Mucosa of rectum (tissue), 2 donors: ENCODE results near the gene EEFSEC.

Experiments used
- H3K27ac ChIP-seq, 2 donors: one replicate each; pipeline ENCODE4 v1.7.0; 2013; ENCODE audit warnings: inconsistent platforms in 2 of 2, low read depth in 2 of 2, low read length in 2 of 2
- H3K27me3 ChIP-seq, 2 donors: one replicate each; pipeline ENCODE4 v1.7.0; 2013; ENCODE audit warnings: low read length in 2 of 2; ENCODE audit not compliant: control insufficient read depth in 2 of 2, insufficient read depth in 2 of 2
- H3K36me3 ChIP-seq, 2 donors: one replicate each; pipeline ENCODE4 v1.7.0; 2013; ENCODE audit warnings: low read length in 2 of 2; ENCODE audit not compliant: control insufficient read depth in 2 of 2, insufficient read depth in 2 of 2
- H3K4me1 ChIP-seq, 2 donors: one replicate each; pipeline ENCODE4 v1.7.0; 2013; ENCODE audit warnings: low read length in 2 of 2, mild to moderate bottlenecking in 1 of 2; ENCODE audit not compliant: control insufficient read depth in 2 of 2, insufficient read depth in 2 of 2
- H3K4me3 ChIP-seq, 2 donors: one replicate each; pipeline ENCODE4 v1.7.0; 2013; ENCODE audit warnings: low read length in 2 of 2
- H3K9ac ChIP-seq, 2 donors: one replicate each; pipeline ENCODE4 v1.7.0; 2013; ENCODE audit warnings: low read length in 2 of 2, low read depth in 1 of 2, mild to moderate bottlenecking in 1 of 2
- H3K9me3 ChIP-seq, 2 donors: one replicate each; pipeline ENCODE4 v1.7.0; 2013; ENCODE audit warnings: low read length in 2 of 2; ENCODE audit not compliant: control insufficient read depth in 2 of 2
- donor health status: healthy.
- donor health status: Normal muscosa, but diverticular disease.

EEFSEC gene

DNA sequence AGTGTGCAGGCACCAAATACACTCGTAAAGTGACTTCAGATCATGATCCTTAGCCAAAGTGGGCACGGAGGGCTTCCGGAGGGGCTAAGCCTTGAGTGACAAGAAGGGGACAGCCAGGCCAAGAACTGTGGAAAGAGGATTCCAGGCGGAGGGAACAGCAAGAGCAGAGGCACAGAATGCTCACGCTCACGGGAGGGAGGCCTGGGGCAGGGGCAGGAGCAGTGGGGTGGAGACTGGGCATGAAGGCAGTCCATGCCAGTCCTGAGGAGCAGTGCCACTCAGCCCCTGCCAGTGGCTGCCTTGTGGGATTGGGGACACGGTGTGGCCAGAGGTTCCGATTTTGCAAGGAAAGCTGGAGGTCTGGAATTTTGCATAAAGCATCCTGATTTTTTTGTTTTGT lies 277.4 kb downstream of the EEFSEC start:
- H3K9me3 ChIP-seq, result no peaks in the 10 kb centered on the region
- H3K4me1 ChIP-seq, result peaks cover 0 to 4% of the 10 kb centered on the region in 2 donors
- H3K27me3 ChIP-seq, result peaks cover 30 to 39% of the 10 kb centered on the region in 2 donors
- H3K27ac ChIP-seq, result no peak overlapping the region
- H3K4me3 ChIP-seq, result no peak overlapping the region
- H3K36me3 ChIP-seq, result no peaks in the 10 kb centered on the region
- no peak overlapping the region for H3K9ac ChIP-seq

DNA sequence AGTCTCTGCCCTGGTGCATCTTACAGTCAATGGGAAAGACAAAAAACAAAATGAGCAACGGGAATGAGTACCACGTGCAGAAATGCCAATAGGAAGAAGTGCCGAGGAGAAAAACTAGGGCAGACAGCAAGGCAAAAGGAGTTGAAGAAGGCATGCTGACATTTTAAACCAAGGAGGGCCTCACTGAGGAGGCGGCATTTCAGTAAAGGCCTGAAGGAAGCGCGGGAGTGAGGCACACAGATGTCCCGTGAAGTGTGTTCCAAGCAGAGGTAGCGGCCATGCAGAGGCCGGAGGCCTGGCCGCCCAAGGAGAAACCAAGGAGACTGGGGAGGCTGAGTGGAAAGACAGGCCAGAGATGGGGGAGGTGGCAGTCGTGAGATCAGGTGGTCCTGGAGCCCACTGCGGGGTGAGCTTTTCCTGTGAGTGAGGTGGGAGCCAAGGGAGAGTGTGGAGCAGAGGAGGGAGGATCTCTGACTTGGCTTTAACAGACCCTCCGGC lies 278.6 kb downstream of the EEFSEC start:
- H3K27me3 ChIP-seq, result peaks cover 35 to 45% of the 10 kb centered on the region in 2 donors
- no peaks in the 10 kb centered on the region for H3K9me3 ChIP-seq
- H3K9ac ChIP-seq, result no peak overlapping the region
- H3K36me3 ChIP-seq, result no peaks in the 10 kb centered on the region
- no peak overlapping the region for H3K4me3 ChIP-seq
- no peak overlapping the region for H3K27ac ChIP-seq
- H3K4me1 ChIP-seq, result no peaks in the 10 kb centered on the region

DNA sequence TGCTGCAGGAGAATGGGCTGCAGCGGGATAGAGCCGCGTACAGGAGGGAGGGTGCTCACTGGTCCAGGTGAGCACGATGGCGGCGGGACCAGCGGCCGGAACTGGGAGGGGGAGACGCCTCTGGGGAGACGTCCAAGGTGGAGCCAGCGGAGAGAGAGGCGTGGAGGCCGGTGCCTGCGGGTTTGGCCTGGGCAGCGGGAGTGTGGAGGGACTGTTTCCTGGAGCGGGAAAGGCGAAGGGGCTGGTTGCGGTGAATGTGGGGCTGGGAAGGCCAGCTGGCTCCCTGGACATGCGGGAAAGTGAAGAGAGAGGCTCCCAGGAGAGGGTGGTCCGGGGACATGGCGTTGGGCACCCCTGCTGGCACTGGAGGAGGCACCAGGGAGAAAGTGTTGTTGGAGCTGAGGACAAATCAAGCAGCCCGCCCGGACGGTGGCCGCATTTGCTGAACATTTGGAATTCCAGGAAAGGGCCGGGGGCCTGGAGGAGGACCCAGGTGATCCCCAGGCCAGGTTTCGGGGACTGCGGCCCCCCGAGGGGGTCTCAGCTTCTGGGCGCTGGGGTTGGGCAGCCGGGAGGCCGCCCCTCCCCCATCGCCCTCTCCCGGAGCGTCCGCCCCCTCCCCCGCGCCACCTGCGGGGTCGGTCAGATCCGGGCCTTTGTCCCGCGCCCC lies 279.2 kb downstream of the EEFSEC start:
- no peaks in the 10 kb centered on the region for H3K4me1 ChIP-seq
- peaks cover 34 to 45% of the 10 kb centered on the region in 2 donors for H3K27me3 ChIP-seq
- H3K9me3 ChIP-seq, result no peaks in the 10 kb centered on the region
- no peak overlapping the region for H3K9ac ChIP-seq
- no peak overlapping the region for H3K27ac ChIP-seq
- H3K36me3 ChIP-seq, result no peaks in the 10 kb centered on the region
- no peak overlapping the region for H3K4me3 ChIP-seq

DNA sequence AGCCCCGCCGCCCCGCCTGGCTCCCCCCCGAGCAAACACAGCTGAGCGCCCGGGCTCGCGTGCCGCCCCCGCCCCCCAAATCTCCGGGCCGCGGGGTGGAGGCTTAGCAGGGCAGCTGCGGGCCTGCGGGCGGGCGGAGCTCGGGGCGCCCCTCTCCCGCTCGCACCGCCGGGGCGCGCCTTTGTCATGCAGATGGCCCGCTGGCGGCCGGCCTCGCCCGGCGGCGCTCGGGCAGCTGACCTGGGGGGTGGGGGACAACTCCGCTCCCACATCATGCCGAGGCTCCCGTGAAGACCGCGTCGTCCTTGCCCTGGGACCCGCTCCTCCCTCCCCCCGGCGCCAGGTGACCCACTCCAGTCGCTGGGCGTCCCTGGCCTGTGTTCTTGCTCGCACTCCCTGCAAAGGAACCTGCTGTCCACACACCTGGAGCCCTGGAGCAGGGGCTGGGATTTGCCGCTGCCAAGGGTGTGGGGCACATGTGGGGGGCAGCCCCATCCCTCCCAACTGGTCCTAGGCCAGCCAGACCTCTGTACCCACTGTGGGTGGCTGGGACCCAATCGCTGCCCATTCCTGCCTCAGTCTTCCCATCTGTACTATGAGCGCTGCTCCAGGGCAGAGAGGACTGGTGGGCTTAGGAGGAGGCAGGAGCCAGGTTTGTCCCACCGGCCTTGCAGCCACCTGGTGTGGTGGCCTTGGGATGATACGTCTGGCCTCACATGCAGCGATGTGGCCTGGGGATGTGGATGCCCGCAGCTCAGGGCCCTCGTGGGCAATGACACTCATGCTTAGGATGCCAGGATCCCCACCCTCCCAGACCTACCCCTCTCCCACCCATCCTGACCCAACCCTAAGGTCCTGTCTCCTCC lies 279.9 kb downstream of the EEFSEC start:
- Histone ChIP-seq H3K9me3 (no peaks in the 10 kb centered on the region), H3K9ac (no peak overlapping the region), H3K27me3 (peaks cover 34 to 43% of the 10 kb centered on the region in 2 donors), H3K4me3 (no peak overlapping the region), H3K4me1 (no peaks in the 10 kb centered on the region), H3K27ac (no peak overlapping the region), H3K36me3 (no peaks in the 10 kb centered on the region)

DNA sequence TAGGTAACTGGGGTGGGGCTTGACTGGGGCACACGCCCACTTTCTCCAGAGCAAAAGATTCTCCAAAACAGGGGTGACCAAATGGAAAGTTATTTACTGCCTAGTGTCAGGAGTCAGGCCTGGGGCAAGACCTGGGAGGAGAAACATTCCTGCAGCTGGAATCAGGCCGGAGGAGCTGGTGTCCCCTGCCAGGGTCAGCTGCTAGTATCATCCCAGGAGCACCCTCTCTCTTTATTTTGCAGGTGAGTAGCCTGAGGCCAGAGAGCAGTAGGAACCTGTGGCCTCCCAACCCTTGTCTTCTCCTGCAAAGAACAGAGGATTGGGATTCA lies 280.5 kb downstream of the EEFSEC start:
- peaks cover 36 to 41% of the 10 kb centered on the region in 2 donors for H3K27me3 ChIP-seq
- H3K9me3 ChIP-seq, result no peaks in the 10 kb centered on the region
- H3K9ac ChIP-seq, result no peak overlapping the region
- no peak overlapping the region for H3K27ac ChIP-seq
- H3K4me3 ChIP-seq, result no peak overlapping the region
- H3K36me3 ChIP-seq, result no peaks in the 10 kb centered on the region
- no peaks in the 10 kb centered on the region for H3K4me1 ChIP-seq

DNA sequence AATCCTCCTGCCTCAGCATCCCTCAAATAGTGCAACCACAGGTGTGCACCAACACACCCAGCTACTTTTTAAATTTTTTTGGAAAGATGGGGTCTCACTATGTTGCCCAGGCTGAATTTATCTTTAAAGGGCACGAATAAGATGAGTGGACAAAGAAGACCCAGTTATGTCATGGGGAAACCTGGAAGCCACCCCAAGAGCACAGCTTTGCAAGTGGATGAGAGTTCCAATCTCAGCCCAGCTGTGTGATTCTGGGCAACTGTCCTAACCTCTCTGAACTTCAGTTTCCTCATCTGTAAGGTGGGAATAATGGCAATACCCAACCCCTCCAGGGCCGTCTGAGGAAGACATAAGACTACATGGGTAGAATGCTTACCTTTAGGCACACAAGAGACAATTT lies 281.2 kb downstream of the EEFSEC start:
- H3K9ac ChIP-seq, result no peak overlapping the region
- H3K27me3 ChIP-seq, result peaks cover 36 to 44% of the 10 kb centered on the region in 2 donors
- H3K9me3 ChIP-seq, result no peaks in the 10 kb centered on the region
- no peaks in the 10 kb centered on the region for H3K4me1 ChIP-seq
- no peaks in the 10 kb centered on the region for H3K36me3 ChIP-seq
- H3K27ac ChIP-seq, result no peak overlapping the region
- no peak overlapping the region for H3K4me3 ChIP-seq

DNA sequence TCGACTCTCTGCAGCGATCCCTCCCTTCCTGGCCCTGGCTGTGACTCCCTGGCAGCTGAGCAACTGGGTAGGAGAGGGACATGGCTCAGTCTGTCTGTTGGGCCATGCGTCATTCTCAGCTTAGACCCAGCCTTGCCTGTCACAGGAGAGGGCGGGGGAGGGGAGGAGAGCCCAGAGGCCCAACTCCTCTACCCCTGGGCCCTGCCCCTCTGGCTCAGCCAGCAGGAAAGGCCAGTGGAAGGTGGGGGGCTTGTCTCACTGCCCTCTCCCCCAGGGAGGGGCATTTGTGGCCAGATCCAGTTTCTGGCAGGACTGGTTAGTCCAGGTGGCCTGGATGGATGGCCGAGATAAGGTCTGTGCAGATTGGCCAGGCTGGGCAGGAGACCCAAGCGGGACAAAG lies 281.8 kb downstream of the EEFSEC start:
- Histone ChIP-seq H3K9me3 (no peaks in the 10 kb centered on the region), H3K36me3 (no peaks in the 10 kb centered on the region), H3K4me3 (no peak overlapping the region), H3K27ac (no peak overlapping the region), H3K9ac (no peak overlapping the region), H3K4me1 (no peaks in the 10 kb centered on the region), H3K27me3 (peaks cover 36 to 44% of the 10 kb centered on the region in 2 donors)

DNA sequence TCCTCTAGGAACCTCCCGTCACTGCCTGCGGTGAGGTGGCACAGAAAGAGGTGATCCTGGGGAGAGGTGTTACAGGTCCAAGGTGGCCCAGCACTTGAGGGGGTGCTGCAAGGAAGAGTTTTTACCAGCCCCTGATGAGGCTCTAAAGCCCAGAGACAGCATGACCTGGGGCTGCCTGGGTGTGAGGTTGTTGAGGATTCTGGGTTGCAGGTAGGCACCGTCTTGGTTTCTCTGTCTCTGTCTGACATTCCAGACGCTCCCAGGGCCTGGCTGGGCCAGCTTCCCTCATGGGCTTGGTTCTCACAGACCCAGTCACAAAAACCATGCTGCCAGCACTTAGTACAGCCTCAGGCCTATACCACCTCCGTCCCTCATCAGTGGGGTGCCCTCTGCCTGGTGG lies 282.3 kb downstream of the EEFSEC start:
- H3K36me3 ChIP-seq, result no peaks in the 10 kb centered on the region
- no peak overlapping the region for H3K4me3 ChIP-seq
- H3K4me1 ChIP-seq, result no peaks in the 10 kb centered on the region
- H3K27me3 ChIP-seq, result peaks cover 32 to 39% of the 10 kb centered on the region in 2 donors
- no peak overlapping the region for H3K27ac ChIP-seq
- no peaks in the 10 kb centered on the region for H3K9me3 ChIP-seq
- no peak overlapping the region for H3K9ac ChIP-seq

DNA sequence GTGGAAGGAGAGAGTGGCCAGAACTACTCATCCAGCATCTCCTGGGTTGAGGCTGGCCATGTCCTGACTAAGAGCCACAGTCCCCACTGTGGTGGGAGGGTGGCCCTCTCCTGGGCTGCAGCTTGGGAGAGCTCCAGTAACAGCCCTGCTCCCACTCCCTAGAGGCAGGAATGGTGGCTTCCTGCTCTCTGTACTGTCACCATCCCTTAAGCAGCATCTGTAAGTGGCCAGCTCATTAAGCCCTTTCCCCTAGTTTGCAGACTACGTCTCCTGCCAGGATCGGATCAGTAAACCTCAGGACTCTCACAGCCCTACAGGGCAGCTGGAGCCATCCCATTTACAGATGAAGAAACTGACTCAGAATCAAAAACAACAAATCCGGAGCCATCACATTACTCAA lies 282.9 kb downstream of the EEFSEC start:
- H3K27ac ChIP-seq, result no peak overlapping the region
- no peak overlapping the region for H3K9ac ChIP-seq
- H3K27me3 ChIP-seq, result peaks cover 28 to 36% of the 10 kb centered on the region in 2 donors
- H3K9me3 ChIP-seq, result no peaks in the 10 kb centered on the region
- H3K36me3 ChIP-seq, result no peaks in the 10 kb centered on the region
- no peak overlapping the region for H3K4me3 ChIP-seq
- H3K4me1 ChIP-seq, result no peaks in the 10 kb centered on the region

DNA sequence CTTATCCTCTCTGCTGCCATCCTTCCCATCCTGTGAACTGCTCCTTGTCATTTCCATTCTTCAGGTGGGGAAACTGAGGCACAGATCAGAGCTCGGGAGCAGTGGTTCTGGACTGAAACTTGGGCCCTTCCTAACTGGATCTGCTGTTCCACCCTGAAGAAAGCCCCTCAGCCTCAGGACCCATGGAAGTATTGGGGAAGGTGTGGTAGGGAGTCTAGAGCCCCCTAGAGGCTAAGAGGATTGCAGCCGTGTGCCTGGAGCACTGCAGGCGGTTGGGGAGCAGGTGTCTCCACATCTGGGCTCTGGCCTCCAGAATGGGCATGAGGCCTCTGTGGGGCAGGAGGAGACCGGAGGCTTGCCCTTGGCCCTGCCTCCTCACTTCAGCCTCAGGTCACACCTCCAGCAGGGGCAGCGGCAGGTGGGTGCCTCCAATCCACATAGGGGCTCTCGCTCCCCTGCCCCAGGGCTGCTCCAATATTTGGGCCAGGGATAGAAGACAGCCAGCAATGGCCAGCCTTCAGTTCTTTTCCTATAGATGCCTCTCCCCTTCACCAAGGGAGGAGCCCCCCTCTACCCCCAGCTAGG lies 285.3 kb downstream of the EEFSEC start:
- Histone ChIP-seq H3K27ac (no peak overlapping the region), H3K27me3 (peaks cover 16 to 17% of the 10 kb centered on the region in 2 donors), H3K9me3 (no peaks in the 10 kb centered on the region), H3K9ac (no peak overlapping the region), H3K4me1 (no peaks in the 10 kb centered on the region), H3K36me3 (no peaks in the 10 kb centered on the region), H3K4me3 (no peak overlapping the region)
